K562 (cell line): Measurements from ENCODE around the gene KCNK6. TPM values are rescaled to one million over a fixed set of nuclear protein-coding genes. Genes with fewer than 3 reads are reported as not detected.

Experiments
- CBX1 ChIP-seq: sonication (generic); IDR thresholded peaks from 2 replicates; pipeline ENCODE4 v1.6.1; 2016; ENCODE audit warnings: antibody characterized with exemption, low read depth, mild to moderate bottlenecking
- CEBPZ ChIP-seq: fragments of 150-350 bp; IDR thresholded peaks from 2 replicates; pipeline ENCODE4 v1.6.1; 2014; ENCODE audit warnings: low read depth, mild to moderate bottlenecking, low read length, borderline replicate concordance
- CHD4 ChIP-seq: fragments of 200-600 bp; sonication (generic); IDR thresholded peaks from 3 replicates; pipeline ENCODE4 v1.6.1; 2012; ENCODE audit warnings: low read depth, mild to moderate bottlenecking, mixed read lengths, low read length, inconsistent platforms; ENCODE audit not compliant: insufficient read depth, insufficient replicate concordance, poor library complexity, severe bottlenecking
- GMEB1 ChIP-seq: fragments of 250-450 bp; sonication (Bioruptor Pico); IDR thresholded peaks from 2 replicates; pipeline ENCODE4 v1.4.0; 2020; ENCODE audit warnings: mild to moderate bottlenecking
- L3MBTL2 ChIP-seq: fragments of 450-650 bp; IDR thresholded peaks from 2 replicates; pipeline ENCODE4 v1.6.1; 2016; ENCODE audit warnings: mild to moderate bottlenecking, moderate library complexity
- LARP7 ChIP-seq: fragments of 450-650 bp; IDR thresholded peaks from 2 replicates; pipeline ENCODE4 v1.6.1; 2016
- MYNN ChIP-seq, 2 experiments: sonication (generic); formaldehyde crosslinking in 1 of 2; IDR thresholded peaks; 2 replicates each; pipeline versions ENCODE4 v1.5.0 to v1.6.1; 2016 to 2020; ENCODE audit warnings: antibody characterized with exemption in 1 of 2, missing genetic modification reagents in 1 of 2
- NFIX ChIP-seq: fragments of 250-450 bp; sonication (Bioruptor Pico); IDR thresholded peaks from 2 replicates; pipeline ENCODE4 v1.4.0; 2020; ENCODE audit warnings: low read depth, mild to moderate bottlenecking, moderate library complexity
- NRF1 ChIP-seq, 2 experiments: fragments of 450-650 bp; IDR thresholded peaks in 1 of 2; conservative IDR thresholded peaks in 1 of 2; 2 replicates each; pipeline ENCODE4 v1.6.1; 2014; ENCODE audit warnings: mild to moderate bottlenecking in 2 of 2
- POLR2AphosphoS5 ChIP-seq: IDR thresholded peaks from 2 replicates; pipeline ENCODE4 v1.6.1; 2011; ENCODE audit warnings: mild to moderate bottlenecking, low read depth, low read length, moderate library complexity; ENCODE audit not compliant: control insufficient read depth, insufficient read depth
- SLC30A9 ChIP-seq: fragments of 250-450 bp; sonication (Bioruptor Pico); IDR thresholded peaks from 2 replicates; pipeline ENCODE4 v1.8.0; 2022; ENCODE audit warnings: mild to moderate bottlenecking, moderate library complexity
- ZNF140 ChIP-seq: fragments of 250-450 bp; sonication (Bioruptor Pico); IDR thresholded peaks from 2 replicates; pipeline ENCODE4 v1.8.0; 2021; ENCODE audit warnings: moderate library complexity, mild to moderate bottlenecking, inconsistent platforms
- ZNF24 ChIP-seq: fragments of 450-650 bp; IDR thresholded peaks from 2 replicates; pipeline ENCODE4 v1.6.1; 2016
- ZNF311 ChIP-seq: fragments of 250-450 bp; sonication (Bioruptor Pico); IDR thresholded peaks from 2 replicates; pipeline ENCODE4 v1.4.0; 2020; ENCODE audit warnings: mild to moderate bottlenecking, moderate library complexity
- ZNF347 ChIP-seq: fragments of 450-650 bp; formaldehyde crosslinking; IDR thresholded peaks from 2 replicates; pipeline ENCODE4 v1.4.0; 2020; ENCODE audit warnings: low read depth, mild to moderate bottlenecking, moderate library complexity
- polyA plus RNA-seq, 8 experiments: library from polyadenylated mRNA; depleted of rRNA in 4 of 8; stranded (reverse) in 5 of 8; unstranded in 3 of 8; fragments of >200 nt; fragmentation: Nextera tagmentation in 2 of 8; fragmentation: Illumina TruSeq in 1 of 8; extraction: Ambion mirVana in 2 of 8; extraction: Trizol in 1 of 8; gene quantifications; 2 replicates each; pipeline versions ENCODE4 v1.2.1 to v1.2.3, GENCODE V29; 2011 to 2014; ENCODE audit warnings: inconsistent platforms in 1 of 8, missing spikeins in 1 of 8
- total RNA-seq, 7 experiments: library from RNA; depleted of rRNA in 6 of 7; stranded (reverse); fragments of >200 nt in 6 of 7; fragmentation: Illumina TruSeq in 2 of 7; extraction: Trizol in 2 of 7; gene quantifications; 2 replicates each; pipeline versions ENCODE4 v1.2.1 to v1.2.3, GENCODE V29; 2011 to 2021; ENCODE audit warnings: low replicate concordance in 1 of 7
- TF ChIP-seq, protein P1 (sequence below): sonication (generic); formaldehyde crosslinking; IDR thresholded peaks from 2 replicates; pipeline ENCODE4 v1.8.0; 2023; ENCODE audit warnings: mild to moderate bottlenecking, missing genetic modification reagents

Gene KCNK6
- total and polyA plus RNA-seq, 9 of the 15 experiments (the other 6 are each of a cell fraction or from before 2014, with no cell fraction given): 0.05 to 0.42 (median 0.15) TPM

- no peak for TF ChIP-seq ZNF140 (CRISPR knock-in tag)
- no peak for TF ChIP-seq CEBPZ
- no peak for TF ChIP-seq CBX1
- peak; percentile 57; the same call in 1 of the 2 replicates for TF ChIP-seq MYNN (IDR thresholded peaks at IDR 0.05)
- no peak for TF ChIP-seq MYNN (CRISPR knock-in tag; IDR thresholded peaks at IDR 0.05)
- 0 out of 2 replicates have a peak, but pooled peaks have one; percentile 34 for TF ChIP-seq ZNF311
- peak; percentile 60; the same call in 1 of the 2 replicates for TF ChIP-seq ZNF24
- TF ChIP-seq ZNF347: no peak
- no peak for TF ChIP-seq SLC30A9 (CRISPR knock-in tag)
- no peak for TF ChIP-seq NFIX
- peak; percentile 85 to 88 for TF ChIP-seq NRF1 (conservative IDR thresholded peaks at IDR 0.05 in 1 of 2, IDR thresholded peaks at IDR 0.05 in 1 of 2)
- TF ChIP-seq LARP7: peak; percentile 95
- no peak for TF ChIP-seq CHD4
- TF ChIP-seq, protein P1, sequence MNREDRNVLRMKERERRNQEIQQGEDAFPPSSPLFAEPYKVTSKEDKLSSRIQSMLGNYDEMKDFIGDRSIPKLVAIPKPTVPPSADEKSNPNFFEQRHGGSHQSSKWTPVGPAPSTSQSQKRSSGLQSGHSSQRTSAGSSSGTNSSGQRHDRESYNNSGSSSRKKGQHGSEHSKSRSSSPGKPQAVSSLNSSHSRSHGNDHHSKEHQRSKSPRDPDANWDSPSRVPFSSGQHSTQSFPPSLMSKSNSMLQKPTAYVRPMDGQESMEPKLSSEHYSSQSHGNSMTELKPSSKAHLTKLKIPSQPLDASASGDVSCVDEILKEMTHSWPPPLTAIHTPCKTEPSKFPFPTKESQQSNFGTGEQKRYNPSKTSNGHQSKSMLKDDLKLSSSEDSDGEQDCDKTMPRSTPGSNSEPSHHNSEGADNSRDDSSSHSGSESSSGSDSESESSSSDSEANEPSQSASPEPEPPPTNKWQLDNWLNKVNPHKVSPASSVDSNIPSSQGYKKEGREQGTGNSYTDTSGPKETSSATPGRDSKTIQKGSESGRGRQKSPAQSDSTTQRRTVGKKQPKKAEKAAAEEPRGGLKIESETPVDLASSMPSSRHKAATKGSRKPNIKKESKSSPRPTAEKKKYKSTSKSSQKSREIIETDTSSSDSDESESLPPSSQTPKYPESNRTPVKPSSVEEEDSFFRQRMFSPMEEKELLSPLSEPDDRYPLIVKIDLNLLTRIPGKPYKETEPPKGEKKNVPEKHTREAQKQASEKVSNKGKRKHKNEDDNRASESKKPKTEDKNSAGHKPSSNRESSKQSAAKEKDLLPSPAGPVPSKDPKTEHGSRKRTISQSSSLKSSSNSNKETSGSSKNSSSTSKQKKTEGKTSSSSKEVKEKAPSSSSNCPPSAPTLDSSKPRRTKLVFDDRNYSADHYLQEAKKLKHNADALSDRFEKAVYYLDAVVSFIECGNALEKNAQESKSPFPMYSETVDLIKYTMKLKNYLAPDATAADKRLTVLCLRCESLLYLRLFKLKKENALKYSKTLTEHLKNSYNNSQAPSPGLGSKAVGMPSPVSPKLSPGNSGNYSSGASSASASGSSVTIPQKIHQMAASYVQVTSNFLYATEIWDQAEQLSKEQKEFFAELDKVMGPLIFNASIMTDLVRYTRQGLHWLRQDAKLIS (CRISPR knock-in tag): no peak
- TF ChIP-seq GMEB1 (CRISPR knock-in tag): no peak
- no peak; the same call in 1 of the 2 replicates for TF ChIP-seq L3MBTL2
- TF ChIP-seq POLR2AphosphoS5: peak; percentile 97
These were observed 2.5 kb upstream of the KCNK6 start (continued) for GRCh38 chr19:38317104-38317612.
